GM19397 (cell line): Measurements from ENCODE around the gene KDM4B.

Experiments
- ATAC-seq: cut with Tn5 transposase; IDR thresholded peaks from one replicate; pipeline ENCODE4 v1.9.1; 2021; ENCODE audit warnings: mild to moderate bottlenecking, moderate library complexity; ENCODE audit not compliant: unreplicated experiment

KDM4B gene

GRCh38 chr19:5048091-5048726, 79.3 kb downstream of the KDM4B start:
- ATAC-seq = no peak

- no peak for ATAC-seq
These were observed 80.0 kb downstream of the KDM4B start for GRCh38 chr19:5048727-5049553.

- no peak for ATAC-seq
These were observed 80.6 kb downstream of the KDM4B start for GRCh38 chr19:5049561-5049960.

GRCh38 chr19:5050067-5050656, 81.2 kb downstream of the KDM4B start:
- ATAC-seq = no peak

GRCh38 chr19:5050905-5051304, 82.0 kb downstream of the KDM4B start:
- no peak for ATAC-seq

GRCh38 chr19:5051619-5052018, 82.7 kb downstream of the KDM4B start:
- ATAC-seq = no peak

GRCh38 chr19:5052515-5052914, 83.6 kb downstream of the KDM4B start:
- no peak for ATAC-seq

GRCh38 chr19:5052945-5053485, 84.1 kb downstream of the KDM4B start:
- ATAC-seq = no peak

- ATAC-seq = no peak
These were observed 84.7 kb downstream of the KDM4B start for GRCh38 chr19:5053661-5054060.

GRCh38 chr19:5054551-5055456, 85.9 kb downstream of the KDM4B start:
- no peak for ATAC-seq

- ATAC-seq = no peak
These were observed 86.5 kb downstream of the KDM4B start for GRCh38 chr19:5055457-5055776.

- no peak for ATAC-seq
These were observed 88.9 kb downstream of the KDM4B start for GRCh38 chr19:5057860-5058259.

- ATAC-seq = no peak
These were observed 89.8 kb downstream of the KDM4B start for GRCh38 chr19:5058521-5059212.

GRCh38 chr19:5059213-5059574, 90.3 kb downstream of the KDM4B start:
- ATAC-seq = no peak

GRCh38 chr19:5059793-5060192, 90.9 kb downstream of the KDM4B start:
- ATAC-seq = no peak

- ATAC-seq = no peak
These were observed 93.3 kb downstream of the KDM4B start for GRCh38 chr19:5062195-5062594.

GRCh38 chr19:5062799-5063198, 93.9 kb downstream of the KDM4B start:
- ATAC-seq = no peak

GRCh38 chr19:5063873-5064645, 95.1 kb downstream of the KDM4B start:
- no peak for ATAC-seq

- ATAC-seq = no peak
These were observed 96.0 kb downstream of the KDM4B start for GRCh38 chr19:5064896-5065295.

- ATAC-seq = no peak
These were observed 96.8 kb downstream of the KDM4B start for GRCh38 chr19:5065663-5066093.
